Epithelial cell of esophagus (primary cell): ENCODE data around the gene C11orf65.
"Not testable (repeated sequence)": the region's sequence is repeated elsewhere in the genome, so short reads cannot be mapped to it uniquely, and the experiment has no call there.

ENCODE experiments used
- DNase-seq: peaks from one replicate; pipeline ENCODE4 v3.0.0; 2010; ENCODE audit warnings: low read depth
- H3K4me3 ChIP-seq: 2 replicates; pipeline ENCODE4 v1.5.1; 2011; ENCODE audit warnings: mild to moderate bottlenecking, low read length, control low read depth
- CTCF ChIP-seq: IDR thresholded peaks from 2 replicates; pipeline ENCODE4 v1.5.1; 2011; ENCODE audit warnings: low read depth, mild to moderate bottlenecking, low read length, control low read depth, inconsistent platforms; ENCODE audit not compliant: insufficient read depth; ENCODE audit errors: missing control alignments

The C11orf65 gene

GRCh38 chr11:108472681-108473080, 5.4 kb upstream of the C11orf65 start:
- no peak for DNase-seq

GRCh38 chr11:108468478-108468864, 1.1 kb upstream of the C11orf65 start:
- no peak overlapping the region for H3K4me3 ChIP-seq
- TF ChIP-seq CTCF = no peak
- no peak for DNase-seq

More at GRCh38 chr11:108472681-108473080, 5.4 kb upstream of the C11orf65 start:
- H3K4me3 ChIP-seq = no peak overlapping the region
- TF ChIP-seq CTCF = no peak

GRCh38 chr11:108466405-108466804, 924 bp downstream of the C11orf65 start:
- DNase-seq = no peak
- TF ChIP-seq CTCF = no peak
- H3K4me3 ChIP-seq = peak overlapping the region; percentile 74

- no peak for DNase-seq
- no peak for TF ChIP-seq CTCF
- H3K4me3 ChIP-seq = no peak overlapping the region
These were observed 14.0 kb downstream of the C11orf65 start for GRCh38 chr11:108453207-108453835.

GRCh38 chr11:108441445-108441844, 25.9 kb downstream of the C11orf65 start:
- H3K4me3 ChIP-seq, DNase-seq: not testable (repeated sequence)

- DNase-seq = no peak
- H3K4me3 ChIP-seq = no peak overlapping the region
- no peak for TF ChIP-seq CTCF
These were observed 30.7 kb downstream of the C11orf65 start for GRCh38 chr11:108436594-108436993.

- no peak for DNase-seq
- TF ChIP-seq CTCF = no peak
- H3K4me3 ChIP-seq = no peak overlapping the region
These were observed 32.3 kb downstream of the C11orf65 start for GRCh38 chr11:108435066-108435465.
